ENCODE measurements around the gene STX8. TPM values are rescaled to one million over a fixed set of nuclear protein-coding genes. Genes with fewer than 3 reads are reported as not detected.

Gene STX8
- total RNA-seq, 1 donor from 2014 or later = 70.3 TPM

DNA sequence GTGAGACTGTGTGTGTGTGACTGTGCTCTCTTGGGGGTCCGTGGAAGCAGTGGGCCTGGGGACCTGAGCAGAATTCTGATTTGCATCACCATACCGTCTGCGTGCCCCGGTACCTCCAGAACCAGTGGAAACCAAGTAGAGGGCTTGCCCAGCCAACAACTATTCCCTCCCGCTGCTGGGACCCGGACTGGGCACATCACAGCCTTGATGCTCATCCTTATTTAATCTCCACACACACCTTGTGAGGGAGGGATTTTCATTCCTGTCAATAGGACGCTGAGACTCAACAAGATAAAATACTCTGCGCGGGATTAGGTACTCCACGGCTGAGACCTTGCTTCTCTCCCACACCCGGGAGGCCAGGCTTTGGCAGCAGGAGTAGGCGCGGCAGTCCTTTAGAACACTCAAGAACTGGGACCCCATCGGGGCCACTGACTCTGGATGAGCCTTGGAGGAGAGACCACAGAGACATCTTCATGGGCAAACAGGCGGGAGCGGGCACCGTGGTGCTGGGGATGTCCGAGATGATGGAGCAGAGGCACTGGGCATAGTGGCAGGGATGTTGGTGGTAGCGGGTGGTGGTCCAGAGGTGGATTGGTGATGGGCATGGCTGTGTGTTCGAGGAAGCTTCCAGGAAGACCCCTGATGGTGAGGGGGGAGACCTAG lies 346.3 kb downstream of the STX8 start:
- DNase-seq (peak; percentile 23), ATAC-seq (no peak)
- intact Hi-C loops (cut with micrococcal nuclease) = no loop called here

DNA sequence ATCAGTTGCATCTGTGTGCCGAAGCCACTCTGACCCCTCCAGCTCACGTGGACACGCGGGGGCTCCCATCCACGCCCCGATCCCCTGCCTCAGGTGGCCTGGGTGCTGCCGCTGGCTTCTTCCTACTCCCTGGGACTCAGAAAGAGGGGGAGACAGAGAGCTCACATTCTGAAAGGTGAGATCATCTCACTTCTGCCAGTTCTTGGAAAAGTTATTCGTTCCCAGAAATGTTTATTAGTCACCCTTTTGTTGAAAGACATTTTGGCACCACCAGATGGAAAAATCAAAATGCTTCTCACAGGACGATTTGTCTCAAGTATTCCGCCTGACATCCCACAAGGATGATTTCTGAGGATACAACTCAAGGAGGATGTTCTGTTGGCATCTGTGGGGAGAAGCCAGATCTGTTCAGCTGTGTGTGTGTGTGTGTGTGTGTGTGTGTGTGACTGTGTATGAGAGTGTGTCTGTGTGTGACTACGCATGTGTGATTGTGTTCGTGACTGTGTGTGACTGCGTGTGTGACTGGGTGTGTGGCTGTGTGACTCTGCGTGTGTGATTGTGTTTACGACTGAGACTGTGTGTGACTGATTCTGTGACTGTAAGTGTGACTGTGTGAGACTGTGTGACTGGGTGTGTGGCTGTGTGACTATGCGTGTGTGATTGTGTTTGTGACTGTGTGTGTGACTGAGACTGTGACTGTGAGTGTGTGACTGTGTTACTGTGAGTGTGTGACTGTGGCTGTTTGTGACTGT lies 347.0 kb downstream of the STX8 start:
- DNase-seq (no peak), ATAC-seq (peak; percentile 37)
- intact Hi-C loops (cut with micrococcal nuclease) = no loop called here

DNA sequence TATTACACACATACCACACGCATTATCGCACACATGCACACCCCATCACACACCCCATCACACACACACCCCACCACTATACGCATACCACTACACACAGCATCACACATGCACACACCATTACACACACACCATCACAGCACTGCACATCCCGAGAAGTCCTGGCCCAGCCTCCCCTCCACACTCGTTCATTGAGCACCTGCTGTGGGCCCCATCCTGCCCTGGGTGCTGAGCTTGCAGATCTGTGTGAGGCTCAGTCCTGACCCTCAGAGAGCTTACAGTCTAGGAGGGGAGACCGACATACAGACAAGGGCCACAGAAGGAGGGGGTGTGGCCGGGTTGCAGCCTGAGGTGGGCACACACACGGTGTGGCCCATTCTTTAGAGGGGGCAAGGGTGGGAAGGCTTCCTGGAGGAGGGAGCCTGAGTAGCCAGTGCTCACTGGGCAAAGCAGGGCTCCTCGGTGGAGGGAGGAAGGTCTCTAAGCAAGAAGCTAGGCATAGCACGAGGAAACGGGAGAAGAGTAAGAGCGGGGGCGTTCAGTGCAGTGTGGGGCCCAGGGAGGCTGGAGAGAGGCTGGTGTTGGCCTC lies 347.7 kb downstream of the STX8 start:
- ATAC-seq = peak; percentile 6
- DNase-seq = no peak
- intact Hi-C loops (cut with micrococcal nuclease) = no loop called here

DNA sequence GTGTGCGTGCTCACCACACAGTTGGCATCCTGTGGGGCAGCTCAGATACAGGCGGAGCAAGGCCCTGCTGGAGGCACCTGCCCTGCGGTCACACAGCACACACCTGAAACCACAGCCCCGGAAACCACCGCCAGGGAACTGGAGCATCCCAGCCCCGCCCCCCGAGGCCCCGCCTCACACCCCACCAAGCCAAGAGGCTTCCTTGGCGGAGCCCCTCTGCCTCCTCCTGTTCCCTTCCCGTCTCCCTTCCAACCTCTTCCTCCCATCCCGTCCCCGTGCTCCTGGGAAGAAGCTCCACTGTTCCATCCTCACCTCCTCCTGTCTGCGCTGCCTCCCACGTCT lies 348.9 kb downstream of the STX8 start:
- intact Hi-C loops (cut with micrococcal nuclease) = no loop called here
- no peak for ATAC-seq
- no peak for DNase-seq

DNA sequence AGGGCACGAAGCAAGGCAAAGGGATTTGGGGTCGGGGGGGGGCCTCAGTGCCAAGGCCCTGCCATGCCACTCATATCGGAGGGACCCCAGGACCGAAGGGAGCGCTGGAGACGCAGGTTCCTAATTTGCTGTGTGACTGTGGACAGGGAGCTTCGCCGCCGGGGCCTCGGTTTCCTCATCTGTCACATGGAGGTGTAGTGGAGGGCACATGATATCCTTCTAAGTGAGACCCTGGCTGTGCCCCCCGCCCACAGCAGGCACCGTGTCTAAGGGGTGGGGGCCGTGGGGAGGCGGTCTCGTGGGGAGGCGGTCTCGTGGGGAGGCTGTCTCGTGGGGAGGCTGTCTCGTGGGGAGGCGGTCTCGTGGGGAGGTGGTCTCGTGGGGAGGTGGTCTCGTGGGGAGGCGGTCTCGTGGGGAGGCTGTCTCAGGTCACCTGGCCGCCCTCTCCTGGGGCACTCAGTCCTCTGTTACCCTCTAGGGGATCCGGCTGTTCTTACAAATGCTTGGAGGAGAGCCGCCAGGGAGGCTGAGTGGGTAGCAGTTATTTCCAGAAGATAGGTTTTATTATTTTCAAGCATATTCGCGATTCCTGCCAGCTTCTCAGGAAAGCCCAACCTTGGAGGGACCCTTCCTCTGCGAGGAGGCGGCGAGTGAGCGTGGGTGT lies 349.4 kb downstream of the STX8 start:
- intact Hi-C loops (cut with micrococcal nuclease) = no loop called here

DNA sequence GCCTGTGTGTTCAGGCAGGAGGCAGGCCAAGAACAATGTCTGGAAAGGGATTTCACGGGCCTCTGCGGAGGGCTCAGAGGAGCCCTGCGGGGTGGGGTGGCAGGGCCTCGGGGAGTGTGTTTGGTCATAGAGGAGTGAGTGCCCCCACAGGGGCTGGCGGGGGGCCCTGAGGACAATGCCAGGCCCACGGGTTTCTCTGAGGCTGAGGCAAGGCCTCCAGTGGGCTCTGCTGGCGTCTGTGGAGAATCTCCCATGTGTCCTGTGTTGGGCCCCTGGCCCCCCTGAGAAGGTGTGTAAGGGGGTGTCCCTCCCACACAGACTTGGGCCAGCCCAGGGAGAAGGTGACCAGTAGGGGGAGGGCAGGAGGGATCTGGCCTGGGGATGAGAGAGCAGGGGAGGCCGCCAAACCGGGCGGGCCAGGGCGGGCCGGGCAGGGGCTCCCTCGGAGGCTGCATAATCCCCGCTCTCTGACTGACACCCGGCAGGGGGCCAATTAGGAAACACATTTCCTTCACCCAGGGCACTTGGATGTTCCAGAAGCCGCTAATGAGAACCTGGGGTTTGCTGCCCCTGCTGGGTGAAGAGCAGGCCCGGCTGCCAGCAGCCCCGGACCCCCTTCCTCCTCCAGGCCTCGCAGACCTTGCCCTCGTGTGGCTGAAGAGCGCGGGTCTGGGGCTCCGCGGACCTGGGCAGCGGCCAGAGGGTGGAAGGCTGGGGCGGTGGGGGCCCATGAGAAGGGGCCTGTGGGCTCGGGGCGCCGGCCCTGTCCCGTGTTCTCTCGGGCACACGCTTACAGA lies 350.1 kb downstream of the STX8 start:
- ATAC-seq (peak; percentile 21), DNase-seq (no peak)
- intact Hi-C loops (cut with micrococcal nuclease) = no loop called here

More for the DNA sequence above, 349.4 kb downstream of the STX8 start:
- DNase-seq (no peak), ATAC-seq (no peak)

DNA sequence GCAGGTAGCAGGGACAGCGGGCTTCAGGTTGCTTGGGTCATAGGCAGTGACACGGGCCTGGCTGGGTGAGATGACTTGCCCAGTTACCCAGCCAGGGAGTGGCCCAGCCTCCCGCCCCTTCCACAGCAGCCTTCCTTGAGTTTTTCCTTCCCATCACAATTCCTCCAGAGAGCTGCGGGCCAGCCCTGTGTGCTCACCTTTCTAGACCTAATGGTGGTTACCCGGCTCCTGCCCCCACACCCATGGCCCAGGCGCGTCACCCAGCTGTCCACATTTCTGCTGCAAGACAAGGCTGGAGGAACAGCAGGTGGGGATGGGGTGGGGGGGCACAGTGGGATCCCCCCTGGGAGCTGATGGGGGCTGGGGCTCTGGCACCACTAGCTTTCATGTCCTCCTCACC lies 351.1 kb downstream of the STX8 start:
- intact Hi-C loops (cut with micrococcal nuclease) = no loop called here
- DNase-seq (no peak), ATAC-seq (no peak)

DNA sequence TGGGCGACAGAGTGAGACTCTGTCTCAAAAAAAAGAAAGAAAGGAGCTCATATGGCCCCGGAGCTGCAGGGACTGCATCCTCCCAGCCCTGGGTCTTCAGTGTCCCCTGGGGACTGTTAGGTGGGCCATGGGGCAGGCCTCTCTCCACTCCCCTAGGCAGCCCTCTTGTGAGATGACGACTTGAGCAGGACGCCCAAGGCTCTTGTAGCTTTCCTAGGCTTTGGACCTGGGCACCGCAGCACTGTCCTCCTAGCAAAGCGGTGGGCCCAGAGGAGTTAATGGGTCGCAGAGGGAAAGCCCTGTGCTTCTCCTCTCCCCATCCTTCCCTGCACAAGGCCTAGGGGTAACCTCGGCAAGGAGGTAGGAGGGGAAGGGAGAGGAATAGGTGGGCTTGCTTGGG lies 352.1 kb downstream of the STX8 start:
- intact Hi-C loops (cut with micrococcal nuclease) = no loop called here
- ATAC-seq = no peak
- no peak for DNase-seq

DNA sequence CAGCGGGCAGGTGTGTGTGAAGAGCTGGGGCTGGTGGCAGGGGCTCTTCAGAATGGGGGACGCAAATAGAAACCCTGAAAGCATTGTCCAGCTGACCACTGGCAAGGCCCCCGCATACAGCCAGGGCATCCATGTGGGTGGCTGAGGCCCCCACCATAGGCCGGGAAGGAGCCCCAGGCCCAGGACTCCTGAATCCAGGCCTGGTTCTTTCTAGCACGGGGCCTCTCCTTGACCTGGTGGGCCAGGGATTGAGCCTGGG lies 353.8 kb downstream of the STX8 start:
- intact Hi-C loops (cut with micrococcal nuclease) = no loop called here
- no peak for ATAC-seq

DNA sequence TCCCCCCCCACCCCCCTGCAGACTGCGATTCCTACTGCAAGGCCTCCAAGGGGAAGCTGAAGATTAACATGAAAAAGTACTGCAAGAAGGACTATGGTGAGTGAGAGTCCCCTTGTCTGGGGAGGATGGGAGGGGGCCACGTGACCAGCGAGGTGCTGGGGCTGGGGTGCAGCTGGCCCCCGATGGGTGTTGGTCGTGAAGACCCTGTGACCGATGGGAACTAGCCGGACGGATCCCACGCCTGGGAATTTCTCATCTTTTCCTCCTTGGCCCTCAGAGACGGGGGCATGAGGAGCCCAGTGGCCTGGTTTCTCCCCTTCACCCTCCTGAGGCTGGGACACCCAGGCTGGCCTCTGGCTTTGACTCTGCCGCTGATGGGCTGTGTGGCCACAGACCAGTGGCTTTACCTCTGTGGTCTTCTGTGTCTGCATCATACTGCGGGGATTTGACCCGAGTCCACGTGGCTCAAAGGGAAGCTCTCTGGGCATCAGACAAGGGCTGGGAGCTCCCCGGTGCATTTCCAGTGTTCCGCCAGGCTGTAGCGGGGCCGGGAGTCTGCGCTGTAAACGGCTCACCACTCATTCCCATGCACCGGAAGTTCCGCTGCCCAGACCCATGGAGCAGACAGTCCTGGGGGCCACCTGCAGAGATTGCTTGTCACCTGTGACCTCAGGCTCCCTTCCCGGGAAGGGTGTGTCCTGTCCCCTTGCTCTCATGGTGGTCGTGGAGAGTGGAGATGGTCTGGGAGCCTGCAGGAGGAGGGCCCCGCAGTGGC lies 354.3 kb downstream of the STX8 start:
- DNase-seq = no peak
- intact Hi-C loops (cut with micrococcal nuclease) = no loop called here

More for the DNA sequence above, 353.8 kb downstream of the STX8 start:
- no peak for DNase-seq

DNA sequence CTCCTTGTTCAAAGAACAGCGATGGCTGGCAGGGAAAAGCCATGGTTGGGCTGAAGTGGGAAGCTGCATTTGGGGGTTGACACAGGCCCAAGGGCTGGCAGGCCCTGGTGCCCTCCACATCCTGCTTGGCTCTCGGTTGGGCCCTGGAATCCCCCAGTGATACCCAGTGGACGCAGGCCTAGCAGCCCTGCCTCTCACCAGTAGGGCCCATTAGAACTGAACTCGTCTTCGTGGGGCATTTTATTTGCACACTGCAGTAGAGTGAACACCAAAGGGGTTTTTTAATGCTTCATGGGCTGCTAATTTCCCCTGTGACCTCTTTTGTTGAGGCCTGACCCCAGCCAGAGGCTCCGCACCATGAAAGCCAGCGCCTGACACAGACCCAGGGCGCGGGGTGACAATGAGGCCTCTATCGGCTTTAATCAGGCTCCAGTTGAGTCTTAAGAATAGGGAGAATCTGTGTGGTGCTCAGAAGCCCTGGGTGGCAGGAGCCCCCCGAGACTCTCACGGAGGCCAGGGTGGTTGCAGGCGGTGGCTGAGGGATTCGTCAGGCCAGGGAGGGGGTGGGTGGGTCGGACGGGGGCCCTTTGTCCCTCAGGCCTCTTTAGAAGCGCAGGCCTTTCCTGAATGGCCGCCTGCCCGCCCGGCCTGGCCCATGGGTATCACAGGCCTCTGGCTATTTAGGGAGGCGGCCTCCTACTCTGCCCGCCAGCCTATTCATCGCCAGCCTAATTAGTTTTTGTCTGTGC lies 355.0 kb downstream of the STX8 start:
- DNase-seq = no peak
- no peak for ATAC-seq
- intact Hi-C loops (cut with micrococcal nuclease) = no loop called here

More for the DNA sequence above, 354.3 kb downstream of the STX8 start:
- no peak for ATAC-seq

DNA sequence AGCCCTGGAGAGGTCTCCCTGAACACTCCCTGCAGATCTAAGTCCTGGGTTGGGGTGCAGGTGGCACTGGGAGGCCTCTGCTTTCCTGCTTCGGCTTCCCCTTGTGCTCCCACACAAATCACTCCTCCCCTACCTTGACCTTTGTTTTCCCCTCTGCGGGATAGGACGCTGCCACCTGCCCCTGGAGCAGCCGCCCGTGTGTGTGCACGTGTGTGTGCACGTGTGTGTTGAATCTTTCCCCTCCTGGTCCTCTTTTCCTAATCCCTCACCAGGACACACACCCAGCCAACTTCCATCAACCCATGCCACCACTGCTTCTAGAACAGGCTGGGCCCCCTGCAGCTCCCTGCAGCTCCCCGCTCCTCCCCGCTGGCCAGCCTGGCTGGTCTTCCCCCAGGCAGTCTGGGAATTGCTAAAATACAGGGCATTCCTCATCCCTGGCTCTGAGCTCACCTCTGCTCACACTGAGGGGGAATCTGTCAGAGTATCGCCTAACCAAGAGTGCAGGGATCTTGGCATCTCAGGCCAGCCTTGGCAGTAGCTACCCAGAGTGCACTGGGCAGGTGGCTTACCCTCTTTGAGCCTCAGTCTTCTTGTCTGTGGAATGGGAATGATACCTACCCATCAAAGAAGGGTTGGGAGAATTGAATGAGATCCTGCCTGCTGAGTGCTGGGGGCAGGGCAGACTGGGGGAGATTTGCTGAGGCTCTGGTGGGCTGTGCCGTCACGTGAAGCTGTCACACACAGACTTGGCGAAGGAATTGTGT lies 355.8 kb downstream of the STX8 start:
- DNase-seq = no peak
- intact Hi-C loops (cut with micrococcal nuclease) = no loop called here

DNA sequence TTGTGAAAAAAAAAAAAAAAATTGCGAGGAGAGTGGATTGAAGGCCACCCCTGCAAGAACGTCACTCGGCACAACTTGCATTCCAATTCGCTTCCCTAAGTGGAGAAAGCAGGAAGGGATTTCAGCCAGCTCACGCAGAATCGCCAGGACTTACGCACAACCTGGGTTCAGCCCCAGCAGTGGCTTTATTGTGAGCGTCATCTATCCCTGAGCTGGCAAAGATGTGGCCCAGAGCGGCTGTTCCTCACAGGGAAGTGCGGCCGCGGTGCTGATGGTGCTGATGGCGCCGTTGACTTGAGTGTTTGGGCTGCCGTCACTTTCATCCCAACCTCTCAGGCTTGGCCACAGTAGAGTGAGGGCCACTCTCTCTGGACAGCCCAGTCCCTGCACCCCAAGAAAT lies 356.7 kb downstream of the STX8 start:
- DNase-seq (no peak), ATAC-seq (peak; percentile 25)
- intact Hi-C loops (cut with micrococcal nuclease) = no loop called here

More for the DNA sequence above, 355.8 kb downstream of the STX8 start:
- ATAC-seq = no peak

DNA sequence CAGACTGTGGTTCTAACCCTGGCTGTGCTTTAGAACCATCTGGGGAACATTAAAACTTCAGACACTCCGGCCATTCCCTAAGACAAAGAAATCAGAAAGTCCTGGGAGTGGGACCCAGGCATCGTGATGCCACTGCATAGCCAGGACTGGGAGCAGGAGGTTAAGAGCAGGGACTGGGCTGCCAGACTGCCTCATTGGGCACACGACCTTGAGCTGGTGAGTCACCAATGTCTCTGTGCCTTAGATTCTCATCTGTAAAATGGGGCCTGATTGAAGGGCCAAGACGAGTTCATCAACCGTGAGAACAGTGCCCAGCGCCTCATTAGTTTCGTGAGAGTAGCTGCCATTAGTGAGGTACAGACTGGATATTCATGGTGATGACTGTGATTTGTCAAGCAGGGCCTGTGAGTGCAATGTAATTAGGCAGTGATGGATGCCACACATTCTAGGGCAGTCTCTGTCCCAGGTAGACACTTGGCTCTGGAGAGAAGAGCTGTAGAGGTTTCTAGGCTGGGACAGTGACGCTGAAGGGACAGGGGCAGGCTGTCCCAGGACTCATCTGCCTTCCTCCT lies 357.5 kb downstream of the STX8 start:
- intact Hi-C loops (cut with micrococcal nuclease) = no loop called here
- DNase-seq = no peak
- ATAC-seq = no peak

DNA sequence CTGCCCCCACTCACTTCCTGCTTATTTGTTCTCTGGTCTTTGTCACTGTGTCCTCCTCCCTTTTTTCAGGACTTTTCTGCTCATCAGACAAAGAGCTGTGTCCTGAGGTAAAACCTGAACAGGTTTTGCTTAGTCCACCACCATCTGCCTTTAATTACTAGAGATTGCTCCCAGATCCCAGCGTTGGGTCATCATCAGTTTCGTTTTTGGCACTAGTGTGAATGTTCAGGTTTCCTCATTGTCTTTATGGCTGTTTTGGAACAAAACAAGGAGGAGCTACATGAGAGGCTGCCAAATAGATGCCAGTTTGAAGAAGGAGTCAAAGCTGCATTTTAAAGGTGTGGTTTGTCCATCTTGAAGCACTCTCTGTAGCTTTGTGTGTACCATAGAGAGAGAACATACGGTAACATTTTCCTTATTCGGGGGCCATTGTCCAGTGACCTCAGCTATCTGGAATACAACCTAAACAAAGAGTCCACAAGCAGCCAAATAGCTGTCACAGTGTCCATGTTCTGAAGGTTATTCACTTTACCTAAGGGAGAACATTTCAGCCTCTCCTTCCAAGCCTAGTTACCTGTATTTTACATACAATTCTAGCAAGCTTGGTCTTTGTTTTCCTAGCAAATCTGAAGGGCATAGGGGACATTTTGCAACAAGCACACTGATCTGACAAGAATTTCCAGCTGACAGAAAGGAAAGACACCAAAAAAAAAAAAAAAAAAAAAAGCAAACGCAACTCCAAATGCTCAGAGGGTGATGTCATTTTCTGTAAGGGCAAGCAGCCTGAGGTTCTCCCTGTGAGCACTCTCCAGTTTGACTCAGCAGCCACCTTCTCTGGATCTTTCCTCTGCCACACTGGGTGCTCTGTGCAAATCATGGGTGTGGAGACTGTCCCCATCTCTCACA lies 358.2 kb downstream of the STX8 start:
- DNase-seq (no peak), ATAC-seq (peak; percentile 70)
- intact Hi-C loops (cut with micrococcal nuclease) = no loop called here

DNA sequence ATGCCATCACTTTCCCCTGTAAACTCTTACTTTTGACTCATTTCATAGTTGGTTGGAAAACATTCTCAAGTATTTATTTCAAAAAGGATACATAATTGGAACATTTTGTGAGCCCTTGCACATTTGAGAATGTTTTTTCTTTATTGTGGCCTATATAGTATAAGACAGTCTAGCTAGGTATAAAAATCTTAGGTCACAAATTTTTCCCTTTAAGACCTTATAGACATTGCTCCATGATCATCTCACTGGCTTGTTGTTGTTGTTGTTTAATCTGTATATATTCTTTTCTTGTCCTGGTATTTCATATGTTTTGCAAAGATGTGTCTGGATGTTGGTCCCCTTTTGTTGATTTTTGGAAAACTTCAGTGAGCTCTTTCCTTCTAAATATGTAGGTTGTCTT lies 360.2 kb downstream of the STX8 start:
- DNase-seq (no peak), ATAC-seq (no peak)
- intact Hi-C loops (cut with micrococcal nuclease) = no loop called here
